Activated naive CD4-positive, alpha-beta T cell (primary cell): Measurements from ENCODE around the gene COL6A2.
"Not testable (repeated sequence)": the region's sequence is repeated elsewhere in the genome, so short reads cannot be mapped to it uniquely, and the experiment has no call there.

Experiments used
- DNase-seq, 4 experiments: peaks; one replicate each; lab custom pipeline; 2025; lab: John Stamatoyannopoulos, UW

The COL6A2 gene

GRCh38 chr21:46126309-46127238 is 28.7 kb downstream of the COL6A2 start:
- no peak for DNase-seq

GRCh38 chr21:46127239-46128105 is 29.6 kb downstream of the COL6A2 start:
- DNase-seq: no peak

- DNase-seq: no peak
Observed at GRCh38 chr21:46128106-46128932, 30.4 kb downstream of the COL6A2 start.

GRCh38 chr21:46128933-46129571 is 31.1 kb downstream of the COL6A2 start:
- no peak for DNase-seq

GRCh38 chr21:46129846-46130651 is 32.1 kb downstream of the COL6A2 start:
- DNase-seq: no peak

- DNase-seq: no peak
Observed at GRCh38 chr21:46130831-46131587, 33.1 kb downstream of the COL6A2 start.

- DNase-seq: no peak
Observed at GRCh38 chr21:46131588-46131837, 33.6 kb downstream of the COL6A2 start.

- no peak for DNase-seq
Observed at GRCh38 chr21:46131838-46132651, 34.1 kb downstream of the COL6A2 start.

GRCh38 chr21:46135782-46136395 is 38.0 kb downstream of the COL6A2 start:
- DNase-seq: no peak

GRCh38 chr21:46136739-46137349 is 38.9 kb downstream of the COL6A2 start:
- no peak for DNase-seq

- DNase-seq: no peak
Observed at GRCh38 chr21:46137908-46138307, 40.0 kb downstream of the COL6A2 start.

- no peak for DNase-seq
Observed at GRCh38 chr21:46138383-46138970, 40.6 kb downstream of the COL6A2 start.

GRCh38 chr21:46139686-46140085 is 41.8 kb downstream of the COL6A2 start:
- no peak for DNase-seq

GRCh38 chr21:46140352-46141003 is 42.6 kb downstream of the COL6A2 start:
- DNase-seq: not testable (repeated sequence)

- no peak for DNase-seq
Observed at GRCh38 chr21:46141767-46142581, 44.1 kb downstream of the COL6A2 start.
